A172 (cell line): ENCODE measurements around the gene NPIPA5. TPM values are rescaled to one million over a fixed set of nuclear protein-coding genes. Genes with fewer than 3 reads are reported as not detected.
"Not testable (repeated sequence)": the region's sequence is repeated elsewhere in the genome, so short reads cannot be mapped to it uniquely, and the experiment has no call there.

Experiments used
- DNase-seq: peaks from one replicate; pipeline ENCODE4 v3.0.0-alpha.2; 2015; ENCODE audit warnings: low spot score
- total RNA-seq: library from RNA; depleted of rRNA; stranded (reverse); fragments of >200 nt; shearing (Covaris generic); gene quantifications from 2 replicates; pipeline ENCODE4 v1.2.3, GENCODE V29; 2014

Gene NPIPA5
- total RNA-seq, 1 experiment from 2014 or later: not detected

GRCh38 chr16:15393025-15393424, 14.9 kb upstream of the NPIPA5 start:
- DNase-seq: not testable (repeated sequence)

- not testable (repeated sequence) for DNase-seq
These were observed 11.8 kb upstream of the NPIPA5 start for GRCh38 chr16:15389916-15390315.

- not testable (repeated sequence) for DNase-seq
These were observed 10.0 kb upstream of the NPIPA5 start for GRCh38 chr16:15388060-15388459.

- DNase-seq: peak; percentile 64
These were observed 4.7 kb upstream of the NPIPA5 start for GRCh38 chr16:15382810-15383209.

- not testable (repeated sequence) for DNase-seq
These were observed 20.6 kb downstream of the NPIPA5 start for GRCh38 chr16:15357495-15357894.

- not testable (repeated sequence) for DNase-seq
These were observed 23.2 kb downstream of the NPIPA5 start for GRCh38 chr16:15354846-15355245.

- DNase-seq: not testable (repeated sequence)
These were observed 25.2 kb downstream of the NPIPA5 start for GRCh38 chr16:15352852-15353251.

GRCh38 chr16:15351745-15352144, 26.3 kb downstream of the NPIPA5 start:
- not testable (repeated sequence) for DNase-seq

- not testable (repeated sequence) for DNase-seq
These were observed 26.8 kb downstream of the NPIPA5 start for GRCh38 chr16:15351251-15351650.

- not testable (repeated sequence) for DNase-seq
These were observed 29.4 kb downstream of the NPIPA5 start for GRCh38 chr16:15348721-15349120.

GRCh38 chr16:15342337-15342736, 35.8 kb downstream of the NPIPA5 start:
- not testable (repeated sequence) for DNase-seq

GRCh38 chr16:15338986-15339385, 39.1 kb downstream of the NPIPA5 start:
- DNase-seq: not testable (repeated sequence)

- DNase-seq: not testable (repeated sequence)
These were observed 40.0 kb downstream of the NPIPA5 start for GRCh38 chr16:15337974-15338605.

GRCh38 chr16:15335609-15336008, 42.5 kb downstream of the NPIPA5 start:
- DNase-seq: not testable (repeated sequence)

GRCh38 chr16:15333969-15334368, 44.1 kb downstream of the NPIPA5 start:
- DNase-seq: not testable (repeated sequence)

- DNase-seq: not testable (repeated sequence)
These were observed 47.1 kb downstream of the NPIPA5 start for GRCh38 chr16:15330978-15331377.

GRCh38 chr16:15324954-15325353, 53.1 kb downstream of the NPIPA5 start:
- not testable (repeated sequence) for DNase-seq

- not testable (repeated sequence) for DNase-seq
These were observed 54.7 kb downstream of the NPIPA5 start for GRCh38 chr16:15323373-15323772.

GRCh38 chr16:15321221-15321620, 56.9 kb downstream of the NPIPA5 start:
- not testable (repeated sequence) for DNase-seq

- not testable (repeated sequence) for DNase-seq
These were observed 63.5 kb downstream of the NPIPA5 start for GRCh38 chr16:15314562-15314961.
